Neural crest cell (in vitro differentiated cells): Measurements from ENCODE around the gene SLMAP. TPM values are rescaled to one million over a fixed set of nuclear protein-coding genes. Genes with fewer than 3 reads are reported as not detected.

Experiments
- DNase-seq: peaks from one replicate; pipeline ENCODE4 v3.0.0; 2021; ENCODE audit warnings: low read depth, mixed read lengths, low spot score
- H3K27ac Mint-ChIP-seq: one replicate; pipeline ENCODE4 v1.8.0; 2021; ENCODE audit warnings: mild to moderate bottlenecking, mixed read lengths; ENCODE audit not compliant: unreplicated experiment
- H3K27me3 Mint-ChIP-seq: 2 replicates; pipeline ENCODE4 v1.8.0; 2021; ENCODE audit warnings: low read depth, mild to moderate bottlenecking, mixed read lengths
- H3K36me3 Mint-ChIP-seq: 2 replicates; pipeline ENCODE4 v1.8.0; 2021; ENCODE audit warnings: low read depth, mild to moderate bottlenecking, mixed read lengths
- H3K4me1 Mint-ChIP-seq: 2 replicates; pipeline ENCODE4 v1.8.0; 2021; ENCODE audit warnings: mixed read lengths
- H3K4me3 Mint-ChIP-seq: one replicate; pipeline ENCODE4 v1.8.0; 2021; ENCODE audit warnings: mild to moderate bottlenecking, mixed read lengths
- H3K9me3 Mint-ChIP-seq: 2 replicates; pipeline ENCODE4 v1.8.0; 2021; ENCODE audit warnings: mixed read lengths
- CTCF ChIP-seq: fragments of 200-600 bp; sonication (generic); conservative IDR thresholded peaks from 2 replicates; pipeline ENCODE4 v1.5.0; 2021; ENCODE audit warnings: antibody characterized with exemption, mild to moderate bottlenecking
- total RNA-seq: library from RNA; stranded (reverse); gene quantifications from 2 replicates; pipeline ENCODE4 v1.2.1, GENCODE V29; 2021

SLMAP gene
- total RNA-seq, 1 donor from 2014 or later: 45.7 TPM

DNA sequence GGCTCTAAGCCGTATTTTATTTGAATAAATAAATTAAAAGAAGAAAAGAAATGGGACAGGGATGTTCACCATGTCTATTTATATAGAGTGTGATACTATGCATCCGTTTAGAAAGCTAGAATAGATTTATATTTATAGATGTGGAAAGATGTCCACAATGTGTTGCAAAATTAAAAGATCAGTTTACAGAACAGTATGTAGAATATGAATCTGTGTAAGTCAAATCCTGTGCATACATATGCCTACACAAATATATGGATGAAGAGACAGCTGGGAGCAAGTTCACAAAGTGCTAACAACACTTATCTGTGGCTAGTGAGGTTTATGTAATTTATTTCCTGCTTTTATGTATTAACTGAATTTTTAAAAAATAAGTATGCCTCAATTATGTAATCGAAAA, 25.4 kb upstream of the SLMAP start:
- Mint-ChIP-seq H3K27me3 (no peaks in the 10 kb centered on the region), H3K36me3 (no peaks in the 10 kb centered on the region), H3K4me1 (peaks cover 11% of the 10 kb centered on the region), H3K9me3 (no peaks in the 10 kb centered on the region), H3K4me3 (no peak overlapping the region), H3K27ac (no peak overlapping the region)
- no peak for TF ChIP-seq CTCF
- DNase-seq: no peak

DNA sequence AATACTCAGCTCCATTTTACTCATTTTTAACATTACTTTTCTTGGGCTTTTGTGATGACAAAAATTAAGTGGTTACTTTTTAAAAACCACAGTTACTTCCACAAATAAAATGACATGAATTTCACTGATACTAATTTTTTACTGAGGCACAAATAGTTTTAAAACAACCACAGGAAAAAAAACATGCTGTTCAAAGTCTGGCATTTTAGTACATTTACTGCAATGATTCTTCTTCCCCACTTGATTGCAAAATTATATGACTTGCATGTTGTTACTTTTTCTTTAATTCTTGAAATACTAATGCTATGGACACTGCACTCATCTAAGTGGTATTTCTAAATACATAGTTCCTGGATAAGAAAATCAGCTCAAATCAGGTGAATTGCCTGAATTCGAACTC, 24.8 kb upstream of the SLMAP start:
- Mint-ChIP-seq H3K4me1 (peaks cover 12% of the 10 kb centered on the region), H3K27ac (no peak overlapping the region), H3K27me3 (no peaks in the 10 kb centered on the region), H3K4me3 (no peak overlapping the region), H3K9me3 (no peaks in the 10 kb centered on the region), H3K36me3 (no peaks in the 10 kb centered on the region)
- TF ChIP-seq CTCF: no peak
- DNase-seq: no peak

DNA sequence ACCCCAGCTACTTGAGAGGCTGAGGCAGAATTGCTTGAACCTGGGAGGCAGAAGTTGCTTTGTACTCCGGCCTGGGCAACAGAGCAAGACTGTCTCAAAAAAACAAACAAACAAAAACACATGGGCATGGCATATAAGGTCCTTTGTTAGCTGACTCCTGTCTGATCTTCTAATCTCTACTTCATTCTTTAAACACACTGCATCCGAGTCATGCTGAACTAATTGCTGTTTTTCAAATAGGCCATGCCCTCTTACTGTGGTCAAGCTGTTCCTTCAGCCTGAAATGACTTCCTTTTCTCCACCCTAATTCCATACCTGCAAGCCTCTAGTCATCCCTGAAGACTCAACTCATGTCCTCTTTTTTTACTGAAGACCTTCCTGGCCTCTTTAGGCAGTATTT, 22.3 kb upstream of the SLMAP start:
- Mint-ChIP-seq H3K27ac (peak overlapping the region; percentile 1), H3K27me3 (no peaks in the 10 kb centered on the region), H3K4me3 (no peak overlapping the region), H3K9me3 (no peaks in the 10 kb centered on the region), H3K4me1 (peaks cover 8% of the 10 kb centered on the region), H3K36me3 (no peaks in the 10 kb centered on the region)
- no peak for TF ChIP-seq CTCF
- DNase-seq: no peak

DNA sequence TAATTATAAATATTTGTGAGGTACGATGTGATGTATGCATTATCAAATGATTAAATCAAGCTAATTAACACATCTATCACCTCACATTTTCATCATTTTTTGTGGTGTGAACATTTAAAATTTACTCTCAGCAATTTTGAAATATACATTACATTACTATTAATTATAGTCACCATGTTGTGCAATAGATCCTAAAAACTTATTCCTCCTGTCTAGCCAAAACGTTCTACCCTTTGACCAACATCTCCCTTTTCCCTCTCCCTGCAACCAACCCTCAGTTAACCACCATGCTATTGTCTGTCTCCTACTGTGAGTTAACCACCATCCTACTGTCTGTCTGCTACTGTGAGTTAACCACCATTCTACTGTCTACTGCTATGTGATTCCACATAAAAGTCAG, 20.7 kb upstream of the SLMAP start:
- TF ChIP-seq CTCF: no peak
- no peak for DNase-seq
- Mint-ChIP-seq H3K36me3 (no peaks in the 10 kb centered on the region), H3K27me3 (no peaks in the 10 kb centered on the region), H3K27ac (no peak overlapping the region), H3K4me1 (peaks cover 8% of the 10 kb centered on the region), H3K9me3 (no peaks in the 10 kb centered on the region), H3K4me3 (no peak overlapping the region)

GRCh38 chr3:57737840-57738239, 18.3 kb upstream of the SLMAP start:
- H3K27ac Mint-ChIP-seq: no peak overlapping the region
- no peaks in the 10 kb centered on the region for H3K36me3 Mint-ChIP-seq
- no peaks in the 10 kb centered on the region for H3K27me3 Mint-ChIP-seq
- no peaks in the 10 kb centered on the region for H3K9me3 Mint-ChIP-seq
- DNase-seq: no peak
- no peak for TF ChIP-seq CTCF
- H3K4me1 Mint-ChIP-seq: peaks cover 8% of the 10 kb centered on the region
- no peak overlapping the region for H3K4me3 Mint-ChIP-seq

DNA sequence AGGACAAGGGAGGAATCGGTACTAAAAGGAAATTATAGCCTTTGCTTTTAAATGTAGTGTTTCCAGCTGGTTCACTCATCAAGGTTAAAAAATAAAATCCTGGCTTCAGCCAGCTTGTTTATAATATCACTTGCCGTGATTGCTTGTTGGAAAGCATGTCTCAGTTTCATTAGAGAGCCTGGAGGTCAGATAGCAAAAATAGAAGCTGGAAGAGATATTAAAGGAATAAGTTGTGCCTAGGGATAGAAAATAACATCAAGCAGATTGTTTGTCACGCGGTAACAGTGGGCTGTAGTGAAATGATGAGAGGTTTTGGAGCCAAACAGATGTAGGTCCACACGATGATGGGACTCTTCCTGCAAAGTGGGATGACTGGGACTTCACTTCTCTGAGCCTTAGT, 17.7 kb upstream of the SLMAP start:
- no peaks in the 10 kb centered on the region for H3K27me3 Mint-ChIP-seq
- no peaks in the 10 kb centered on the region for H3K9me3 Mint-ChIP-seq
- no peak for TF ChIP-seq CTCF
- H3K36me3 Mint-ChIP-seq: no peaks in the 10 kb centered on the region
- H3K4me3 Mint-ChIP-seq: no peak overlapping the region
- peaks cover 8% of the 10 kb centered on the region for H3K4me1 Mint-ChIP-seq
- no peak overlapping the region for H3K27ac Mint-ChIP-seq
- no peak for DNase-seq
